ENCODE data around the gene YEATS4.

DNA sequence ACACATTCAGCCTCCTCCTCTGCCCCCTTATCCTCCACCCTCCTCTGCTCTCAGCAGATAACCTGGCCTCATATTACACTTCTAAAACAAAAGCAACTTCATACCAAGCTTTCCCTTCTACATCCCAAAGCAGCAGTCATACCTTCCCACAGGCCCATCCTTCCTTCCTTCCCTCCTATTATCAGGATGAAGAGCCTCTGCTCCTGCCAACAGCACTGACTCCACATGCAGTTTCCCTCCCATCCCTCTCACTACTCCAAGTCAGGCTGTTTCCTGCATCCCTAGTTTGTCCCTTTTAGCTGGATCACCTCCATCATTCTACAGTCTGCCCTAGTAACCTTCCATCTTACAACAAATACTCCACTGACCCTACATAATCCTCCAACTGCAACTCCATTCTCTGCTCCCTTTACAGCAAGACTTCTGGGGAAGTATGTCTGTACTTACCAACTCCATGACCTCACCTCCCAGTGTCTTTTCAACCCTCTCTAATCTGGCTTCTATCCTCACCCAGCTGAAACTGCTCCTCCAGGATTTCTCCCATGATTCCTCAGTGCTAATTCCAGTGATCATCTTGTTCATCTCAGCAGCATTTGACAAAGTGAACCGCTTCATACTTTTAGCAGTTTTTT, 4.9 kb upstream of the YEATS4 start:
- TF ChIP-seq, protein P1, sequence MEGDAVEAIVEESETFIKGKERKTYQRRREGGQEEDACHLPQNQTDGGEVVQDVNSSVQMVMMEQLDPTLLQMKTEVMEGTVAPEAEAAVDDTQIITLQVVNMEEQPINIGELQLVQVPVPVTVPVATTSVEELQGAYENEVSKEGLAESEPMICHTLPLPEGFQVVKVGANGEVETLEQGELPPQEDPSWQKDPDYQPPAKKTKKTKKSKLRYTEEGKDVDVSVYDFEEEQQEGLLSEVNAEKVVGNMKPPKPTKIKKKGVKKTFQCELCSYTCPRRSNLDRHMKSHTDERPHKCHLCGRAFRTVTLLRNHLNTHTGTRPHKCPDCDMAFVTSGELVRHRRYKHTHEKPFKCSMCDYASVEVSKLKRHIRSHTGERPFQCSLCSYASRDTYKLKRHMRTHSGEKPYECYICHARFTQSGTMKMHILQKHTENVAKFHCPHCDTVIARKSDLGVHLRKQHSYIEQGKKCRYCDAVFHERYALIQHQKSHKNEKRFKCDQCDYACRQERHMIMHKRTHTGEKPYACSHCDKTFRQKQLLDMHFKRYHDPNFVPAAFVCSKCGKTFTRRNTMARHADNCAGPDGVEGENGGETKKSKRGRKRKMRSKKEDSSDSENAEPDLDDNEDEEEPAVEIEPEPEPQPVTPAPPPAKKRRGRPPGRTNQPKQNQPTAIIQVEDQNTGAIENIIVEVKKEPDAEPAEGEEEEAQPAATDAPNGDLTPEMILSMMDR (IDR thresholded peaks at IDR 0.05), result no peak
- TF ChIP-seq SIN3A (IDR thresholded peaks at IDR 0.05; ENCODE audit: borderline replicate concordance, insufficient read depth, low read depth, low read length) (no peak), POLR2AphosphoS5 (IDR thresholded peaks at IDR 0.05; ENCODE audit: low read depth, low read length) (no peak)
- TF ChIP-seq, protein P2, sequence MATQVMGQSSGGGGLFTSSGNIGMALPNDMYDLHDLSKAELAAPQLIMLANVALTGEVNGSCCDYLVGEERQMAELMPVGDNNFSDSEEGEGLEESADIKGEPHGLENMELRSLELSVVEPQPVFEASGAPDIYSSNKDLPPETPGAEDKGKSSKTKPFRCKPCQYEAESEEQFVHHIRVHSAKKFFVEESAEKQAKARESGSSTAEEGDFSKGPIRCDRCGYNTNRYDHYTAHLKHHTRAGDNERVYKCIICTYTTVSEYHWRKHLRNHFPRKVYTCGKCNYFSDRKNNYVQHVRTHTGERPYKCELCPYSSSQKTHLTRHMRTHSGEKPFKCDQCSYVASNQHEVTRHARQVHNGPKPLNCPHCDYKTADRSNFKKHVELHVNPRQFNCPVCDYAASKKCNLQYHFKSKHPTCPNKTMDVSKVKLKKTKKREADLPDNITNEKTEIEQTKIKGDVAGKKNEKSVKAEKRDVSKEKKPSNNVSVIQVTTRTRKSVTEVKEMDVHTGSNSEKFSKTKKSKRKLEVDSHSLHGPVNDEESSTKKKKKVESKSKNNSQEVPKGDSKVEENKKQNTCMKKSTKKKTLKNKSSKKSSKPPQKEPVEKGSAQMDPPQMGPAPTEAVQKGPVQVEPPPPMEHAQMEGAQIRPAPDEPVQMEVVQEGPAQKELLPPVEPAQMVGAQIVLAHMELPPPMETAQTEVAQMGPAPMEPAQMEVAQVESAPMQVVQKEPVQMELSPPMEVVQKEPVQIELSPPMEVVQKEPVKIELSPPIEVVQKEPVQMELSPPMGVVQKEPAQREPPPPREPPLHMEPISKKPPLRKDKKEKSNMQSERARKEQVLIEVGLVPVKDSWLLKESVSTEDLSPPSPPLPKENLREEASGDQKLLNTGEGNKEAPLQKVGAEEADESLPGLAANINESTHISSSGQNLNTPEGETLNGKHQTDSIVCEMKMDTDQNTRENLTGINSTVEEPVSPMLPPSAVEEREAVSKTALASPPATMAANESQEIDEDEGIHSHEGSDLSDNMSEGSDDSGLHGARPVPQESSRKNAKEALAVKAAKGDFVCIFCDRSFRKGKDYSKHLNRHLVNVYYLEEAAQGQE (IDR thresholded peaks at IDR 0.05; ENCODE audit: insufficient read depth in 1 of 2, low read depth in 2 of 2, low read length in 1 of 2), result no peak

All from Panc1 (cell line).